ENCODE data around the gene PRKAR1B.
"Not testable (repeated sequence)": the region's sequence is repeated elsewhere in the genome, so short reads cannot be mapped to it uniquely, and the experiment has no call there.

Gene PRKAR1B

GRCh38 chr7:569071-569855 is 157.8 kb downstream of the PRKAR1B start:
- DNase-seq: no peak

- DNase-seq: no peak
Measured at GRCh38 chr7:568031-568951, 158.8 kb downstream of the PRKAR1B start.

- DNase-seq: no peak
Measured at GRCh38 chr7:567305-567883, 159.7 kb downstream of the PRKAR1B start.

- no peak for DNase-seq
Measured at GRCh38 chr7:566100-566499, 161.0 kb downstream of the PRKAR1B start.

DNA sequence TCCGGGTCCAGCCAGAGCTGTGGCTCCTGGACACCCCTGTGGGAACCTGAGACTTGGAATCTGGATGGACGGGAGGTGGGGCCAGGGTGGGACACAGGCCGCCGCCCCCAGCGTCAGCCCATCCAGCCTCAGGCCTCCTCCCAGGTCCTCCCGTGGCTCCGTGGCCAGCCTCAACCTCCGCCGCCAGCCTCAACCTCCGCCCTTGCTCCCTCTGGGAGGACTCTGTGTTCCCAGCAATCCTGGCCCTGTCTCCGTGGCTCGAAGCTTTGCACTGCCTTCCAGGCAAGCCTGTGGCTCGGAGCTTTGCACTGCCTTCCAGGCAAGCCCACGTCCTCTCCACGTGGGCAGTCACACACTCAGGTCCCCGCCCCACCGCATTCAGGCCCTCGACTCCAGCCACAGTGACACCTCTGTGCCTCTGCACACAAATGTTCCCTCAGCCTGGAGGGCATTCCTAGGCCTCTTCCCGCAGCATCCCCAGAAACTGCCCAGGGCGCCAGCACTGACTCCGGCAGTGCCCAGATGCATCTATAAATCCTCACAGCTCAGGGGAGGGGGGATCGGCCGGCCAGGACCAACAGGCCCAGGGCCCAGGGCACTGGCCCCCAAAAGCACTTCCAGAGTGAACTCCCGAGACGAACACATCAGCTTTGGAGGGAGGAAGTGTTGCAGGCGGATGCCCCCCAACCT is 162.8 kb downstream of the PRKAR1B start:
- no peak for DNase-seq

DNA sequence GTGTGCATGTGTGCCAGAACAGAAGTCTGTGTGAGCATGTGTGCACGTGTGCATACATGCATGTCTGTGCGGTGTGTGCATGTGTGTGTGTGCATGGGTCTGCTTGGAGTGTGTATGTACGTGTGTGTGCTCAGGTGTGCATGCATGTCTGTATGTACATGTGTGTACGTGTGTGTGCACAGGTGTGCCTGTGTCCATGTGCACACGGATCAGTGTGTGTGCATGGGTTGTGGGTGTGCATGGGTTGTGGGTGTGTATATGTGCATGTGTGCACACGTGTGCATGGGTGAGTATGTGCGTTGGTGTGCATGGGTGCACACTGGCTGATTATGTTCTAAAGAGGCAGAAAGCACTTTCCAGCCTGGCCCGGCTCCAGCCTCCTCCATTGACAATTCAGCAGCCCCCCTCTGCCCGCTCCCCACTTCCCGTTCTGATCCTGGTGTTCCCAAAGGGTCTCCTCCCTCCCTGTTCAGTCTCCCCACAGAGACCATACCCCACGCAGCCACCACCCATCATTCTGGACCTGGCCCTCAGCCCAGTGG is 163.4 kb downstream of the PRKAR1B start:
- no peak for DNase-seq

DNA sequence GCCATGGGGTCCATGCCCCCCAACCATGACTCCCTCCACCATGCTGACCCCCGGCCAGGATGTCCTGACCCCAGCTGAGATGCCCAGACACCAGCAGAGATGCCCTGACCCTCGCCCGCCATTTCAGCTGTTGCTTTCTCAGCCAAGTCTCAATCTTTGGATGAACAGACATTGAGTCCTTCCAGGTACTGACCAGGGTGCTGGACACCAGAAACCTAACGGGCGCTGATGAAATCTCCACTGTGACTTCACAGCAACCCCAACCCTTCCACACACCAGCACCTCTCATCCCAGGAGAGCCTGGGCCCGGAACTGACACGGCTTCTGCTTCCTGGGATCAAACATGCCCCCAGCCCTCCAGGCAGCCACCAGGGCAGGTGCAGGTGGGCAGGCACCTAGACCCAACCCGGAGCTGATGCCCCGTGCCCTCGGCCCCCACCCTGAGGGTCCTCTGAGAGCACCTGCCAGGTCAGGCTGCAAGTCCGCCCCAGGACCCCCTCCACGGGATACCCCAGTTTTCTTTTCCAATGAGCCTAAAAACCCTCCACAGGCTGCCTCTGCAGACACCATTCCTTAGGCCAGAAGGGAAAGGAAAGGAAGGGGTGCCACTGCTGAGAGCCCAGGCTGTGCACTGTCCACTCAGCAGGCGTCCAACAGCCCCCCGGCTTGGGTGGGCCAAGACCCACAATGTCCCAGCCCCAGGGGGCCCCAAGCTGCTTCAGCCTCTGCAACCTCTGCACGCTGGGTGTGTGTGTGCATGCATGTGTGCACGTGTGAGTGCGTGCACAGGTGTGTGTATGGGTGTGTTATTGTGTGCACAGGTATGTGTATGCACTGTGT is 164.1 kb downstream of the PRKAR1B start:
- no peak for DNase-seq

GRCh38 chr7:562374-562675 is 164.8 kb downstream of the PRKAR1B start:
- DNase-seq: no peak

DNA sequence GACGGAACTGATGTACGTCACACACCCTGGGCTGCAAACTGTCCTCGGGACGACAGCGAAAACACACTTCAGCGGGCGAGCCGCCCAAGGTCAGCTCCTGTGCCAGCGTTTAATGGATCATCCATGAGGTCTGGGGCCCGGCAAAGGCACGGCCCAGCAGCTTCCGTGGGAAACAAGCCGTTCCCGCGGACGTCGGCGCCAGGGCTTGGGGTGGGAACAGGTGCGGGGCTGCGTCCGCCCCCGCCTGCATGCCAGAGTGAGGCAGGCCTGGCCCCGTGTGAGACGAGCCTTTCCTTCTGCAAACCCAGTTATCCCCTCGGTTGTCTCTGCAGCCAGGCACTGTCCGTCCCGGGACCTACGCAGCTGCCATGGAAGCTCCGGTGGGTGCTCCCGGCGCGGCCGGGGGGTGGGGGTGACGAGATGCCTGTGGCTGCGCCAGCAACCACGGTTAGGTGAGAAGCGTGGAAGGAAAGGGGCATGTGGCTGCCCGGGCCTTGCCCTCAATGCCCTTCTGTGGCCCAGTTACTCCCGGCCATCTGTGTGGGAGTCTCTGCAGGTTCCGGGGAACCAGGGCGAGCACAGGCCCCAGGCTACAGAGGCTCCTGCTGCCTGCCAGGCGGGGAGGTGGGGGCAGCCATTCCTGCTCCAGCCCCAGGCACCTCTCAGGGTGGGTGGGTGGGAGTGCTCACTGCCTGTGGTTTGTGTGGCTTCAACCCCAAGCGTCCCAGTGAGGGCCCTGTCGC is 165.3 kb downstream of the PRKAR1B start:
- no peak for DNase-seq

DNA sequence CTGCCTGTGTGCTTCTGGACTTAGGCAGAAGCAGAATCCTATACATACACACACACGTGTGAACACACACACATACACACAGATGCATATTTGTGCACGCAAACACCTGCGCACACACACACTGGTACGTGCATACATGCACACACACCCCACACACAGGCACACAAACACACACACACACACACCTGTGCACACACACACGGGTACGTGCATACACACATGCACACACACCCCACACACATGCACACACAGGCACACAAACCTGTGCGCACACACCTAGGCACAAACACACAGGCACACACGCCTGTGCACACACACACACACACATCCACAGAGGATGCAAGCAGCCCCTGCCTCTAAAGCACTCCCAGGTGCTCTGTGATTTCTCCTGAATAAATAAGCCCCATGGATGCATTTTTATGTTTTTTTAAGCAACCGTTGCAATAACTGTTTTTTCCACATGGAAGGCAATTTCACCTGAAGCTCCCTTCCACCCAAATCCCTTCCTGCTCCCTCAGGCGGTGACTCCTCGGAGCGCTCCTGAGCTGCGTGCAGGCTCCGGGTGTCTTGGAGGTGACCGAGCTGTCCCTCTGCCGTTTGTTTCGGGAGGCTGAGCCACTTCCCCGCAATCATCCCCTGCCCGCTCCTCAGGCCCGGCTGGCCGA is 166.0 kb downstream of the PRKAR1B start:
- no peak for DNase-seq

GRCh38 chr7:559396-559705 is 167.7 kb downstream of the PRKAR1B start:
- no peak for DNase-seq

DNA sequence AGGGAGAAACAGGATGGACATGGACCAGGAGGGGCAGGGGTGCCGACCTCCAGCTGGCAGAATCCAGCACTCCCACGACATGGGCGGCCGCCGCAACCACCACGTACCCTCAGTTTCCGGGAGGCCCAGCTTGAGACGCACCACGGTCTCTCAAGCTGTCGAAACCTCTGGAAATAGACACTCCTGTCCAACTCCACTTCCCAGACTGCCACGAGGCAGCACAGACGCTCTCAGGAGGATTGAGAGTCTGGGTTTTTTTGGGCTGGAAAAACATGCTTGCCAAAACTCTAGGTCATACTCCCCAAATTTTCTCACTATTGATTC is 169.6 kb downstream of the PRKAR1B start:
- DNase-seq: no peak

DNA sequence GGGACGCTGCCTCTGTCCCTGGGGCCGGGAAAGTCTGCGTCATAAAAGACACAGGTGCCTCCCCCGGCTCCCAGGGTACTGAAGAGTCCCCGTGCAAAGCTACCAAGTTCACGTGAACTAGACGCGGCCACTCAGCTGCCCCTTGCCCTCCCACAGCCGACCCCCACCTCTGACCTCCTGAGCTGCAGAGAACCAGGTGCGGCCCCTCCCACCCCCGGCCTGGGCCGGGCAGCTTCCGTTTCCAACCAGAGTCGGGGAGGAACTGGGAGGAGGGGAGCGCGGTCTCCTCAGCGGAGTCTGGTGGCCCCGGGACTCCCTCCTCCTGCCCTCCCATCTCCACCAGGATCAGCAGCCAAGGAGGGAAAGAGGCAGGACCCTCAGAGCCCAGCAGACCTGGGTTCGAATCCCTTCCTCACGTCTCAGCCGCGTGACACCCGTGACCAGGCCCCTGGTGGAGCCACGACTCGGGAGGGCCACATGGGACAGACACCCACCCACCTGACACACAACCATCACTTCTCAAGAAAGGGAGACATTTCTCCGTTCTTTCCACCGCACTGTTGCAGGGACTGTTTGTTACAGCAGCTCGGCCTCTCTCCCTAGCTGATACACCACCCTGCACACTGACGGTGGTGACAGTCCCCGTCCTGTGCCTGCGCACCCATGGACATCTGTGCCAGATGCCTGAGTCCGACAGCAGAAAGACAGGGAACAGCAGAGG is 170.1 kb downstream of the PRKAR1B start:
- no peak for DNase-seq

DNA sequence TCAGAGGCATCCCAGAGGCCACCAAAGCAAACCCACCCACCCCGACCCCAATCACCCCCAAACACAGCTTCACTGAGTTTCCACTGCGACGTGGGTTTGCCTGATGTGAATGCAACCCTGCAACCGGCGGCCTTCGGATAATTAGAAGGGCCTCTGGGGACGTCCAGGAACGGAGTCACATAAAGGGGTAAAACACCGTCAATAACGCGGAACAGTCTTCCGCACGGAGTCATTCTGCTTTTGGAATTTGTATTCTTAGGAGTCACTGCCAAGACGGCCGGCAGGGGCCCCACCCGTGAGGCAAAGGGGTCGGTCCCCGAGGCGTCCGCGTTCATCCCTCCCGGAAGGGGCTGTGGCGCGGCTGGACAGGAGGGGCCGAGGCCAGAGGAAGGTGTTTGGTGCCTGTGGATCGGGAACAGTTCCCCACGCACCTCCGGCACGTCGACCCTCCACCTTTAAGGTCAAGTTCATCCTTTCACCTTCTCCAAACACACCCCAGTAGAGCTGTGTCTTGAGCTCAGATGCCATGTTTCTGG is 170.7 kb downstream of the PRKAR1B start:
- no peak for DNase-seq

DNA sequence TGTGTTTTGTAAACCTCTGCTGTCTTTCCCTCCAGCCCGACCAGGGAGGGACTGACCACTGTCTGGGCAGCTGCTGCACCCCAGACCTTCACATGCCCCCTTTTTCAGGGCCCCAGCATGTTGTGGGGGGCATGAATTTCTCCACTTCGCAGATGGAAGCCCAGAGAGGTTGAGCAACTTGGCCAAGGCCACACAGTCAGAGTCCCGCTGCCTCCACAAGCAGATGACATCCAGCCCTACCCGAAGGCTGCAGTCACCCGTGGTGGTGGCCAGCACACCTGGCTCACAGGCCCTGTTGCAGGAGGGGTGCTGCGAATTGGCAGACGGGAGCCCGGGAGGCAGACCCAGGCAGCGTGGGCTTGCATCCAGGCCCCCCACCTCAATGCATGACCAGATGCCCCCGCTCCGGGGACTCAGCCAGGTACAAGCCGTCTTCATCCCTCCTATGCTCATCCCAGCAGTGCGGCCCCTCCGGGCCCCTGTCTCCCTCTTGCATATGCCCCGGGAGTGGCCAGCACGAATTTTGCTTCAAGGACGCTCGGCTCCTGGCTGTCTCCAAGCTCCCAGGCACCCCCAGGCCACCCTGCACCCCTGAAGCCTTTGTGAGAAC is 171.4 kb downstream of the PRKAR1B start:
- DNase-seq: no peak

- no peak for DNase-seq
Measured at GRCh38 chr7:553636-554111, 173.4 kb downstream of the PRKAR1B start.

DNA sequence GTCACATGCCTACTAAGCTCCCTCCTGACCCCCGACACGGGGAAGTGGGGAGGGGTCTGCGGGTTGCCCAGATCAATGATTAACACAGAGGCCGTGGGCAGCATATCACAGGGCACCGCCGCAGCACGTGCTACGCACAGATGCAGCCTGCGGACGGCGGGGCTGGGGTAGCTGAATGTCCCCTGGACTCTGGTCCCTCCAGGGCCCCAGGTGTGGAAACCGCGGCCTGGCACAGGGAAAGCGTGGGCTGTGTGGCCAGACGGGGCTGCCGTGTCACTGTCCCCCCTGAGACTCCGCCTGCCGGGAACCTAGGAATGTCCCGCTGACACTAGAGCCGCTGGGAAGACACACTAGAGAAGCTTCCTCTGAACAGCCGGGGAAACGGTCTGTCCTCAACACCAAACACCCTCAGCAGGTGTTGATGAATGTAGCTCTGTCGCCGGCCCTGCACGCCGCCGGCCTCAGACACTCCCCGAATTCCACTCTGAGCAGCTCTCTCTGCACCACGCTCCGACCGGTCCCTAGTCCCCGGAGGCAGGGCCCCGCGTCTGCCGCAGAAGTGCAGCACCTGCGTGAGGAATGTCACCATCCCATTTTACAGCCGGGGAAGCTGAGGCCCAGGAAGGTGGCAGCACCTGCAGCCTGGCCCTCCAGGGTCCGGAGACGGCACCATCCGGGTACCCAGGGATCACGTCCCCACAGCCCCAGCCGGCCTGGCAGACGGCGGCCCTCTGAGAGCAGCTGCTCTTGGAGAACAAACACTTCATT is 174.0 kb downstream of the PRKAR1B start:
- no peak for DNase-seq

DNA sequence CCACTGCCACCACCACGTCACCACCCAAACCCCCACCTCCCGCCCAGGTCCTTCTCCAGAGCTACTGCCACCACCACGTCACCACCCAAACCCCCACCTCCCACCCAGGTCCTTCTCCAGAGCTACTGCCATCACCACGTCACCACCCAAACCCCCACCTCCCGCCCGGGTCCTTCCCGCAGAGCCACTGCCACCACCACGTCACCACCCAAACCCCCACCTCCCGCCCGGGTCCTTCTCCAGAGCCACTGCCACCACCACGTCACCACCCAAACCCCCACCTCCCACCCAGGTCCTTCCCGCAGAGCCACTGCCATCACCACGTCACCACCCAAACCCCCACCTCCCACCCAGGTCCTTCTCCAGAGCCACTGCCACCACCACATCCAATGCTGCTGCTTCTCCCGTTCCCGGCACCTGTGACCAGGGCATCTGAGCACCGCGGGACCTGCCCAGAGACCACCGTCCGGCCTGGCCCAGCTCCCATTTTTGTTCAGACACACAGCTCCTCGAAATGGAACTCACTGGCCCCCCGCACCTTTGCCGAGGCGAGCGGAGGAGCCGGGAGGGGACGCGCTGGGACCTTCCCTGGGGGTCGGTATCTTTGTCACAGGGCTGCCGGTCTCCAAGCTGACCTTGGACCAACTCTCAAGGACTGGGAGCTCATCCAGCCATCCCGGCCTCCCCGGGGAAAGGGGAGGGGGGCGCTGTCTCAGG is 174.8 kb downstream of the PRKAR1B start:
- DNase-seq: not testable (repeated sequence)

All from hematopoietic multipotent progenitor cell treated with erythropoietin and hydrocortisone succinate and interleukin-3 and kit ligand, for 6 days (in vitro differentiated cells).